ENCODE results near the gene TARDBP. TPM values are rescaled to one million over a fixed set of nuclear protein-coding genes. Genes with fewer than 3 reads are reported as not detected.

The TARDBP gene
- total RNA-seq, 4 donors from 2014 or later, result 51.2 to 110 (median 96.6) TPM

- WGBS, 2 donors, result 56 to 62% methylated on average over 10 to 12 of the region's 13 CpGs
These were observed 33.0 kb upstream of the TARDBP start for GRCh38 chr1:10979483-10979920.

GRCh38 chr1:10980094-10980577 lies 32.3 kb upstream of the TARDBP start:
- Histone ChIP-seq H3K36me3 (no peaks in the 10 kb centered on the region), H3K27me3 (peaks cover 0 to 45% (median 0%) of the 10 kb centered on the region in 4 donors), H3K9me3 (no peaks in the 10 kb centered on the region), H3K4me1 (peaks cover 23 to 45% (median 23%) of the 10 kb centered on the region in 3 donors), H3K4me3 (peak overlapping the region in 2 of 4 donors; percentile 25 to 48), H3K27ac (peak overlapping the region in 3 of 4 donors; percentile 48 to 81 (median 73))
- no peak for TF ChIP-seq POLR2A (IDR thresholded peaks at IDR 0.05)
- peak in 5 of 6 experiments; percentile 21 to 57 (median 51) for TF ChIP-seq CTCF (IDR thresholded peaks at IDR 0.05)
- 15 to 29% methylated on average over 4 to 8 of the region's 15 CpGs for whole genome bisulfite sequencing, 2 donors
- intact Hi-C loops (cut with DNase I), result no loop called here
- DNase-seq, result no peak

More at GRCh38 chr1:10979483-10979920, 33.0 kb upstream of the TARDBP start:
- H3K36me3 ChIP-seq, result no peaks in the 10 kb centered on the region
- H3K27me3 ChIP-seq, result peaks cover 0 to 45% (median 0%) of the 10 kb centered on the region in 4 donors
- intact Hi-C loops (cut with DNase I), result no loop called here
- peak overlapping the region in 1 of 4 donors; percentile 25 for H3K4me3 ChIP-seq
- TF ChIP-seq CTCF (IDR thresholded peaks at IDR 0.05) (no peak), POLR2A (IDR thresholded peaks at IDR 0.05) (no peak)
- no peak for DNase-seq
- peaks cover 23 to 52% (median 26%) of the 10 kb centered on the region in 3 donors for H3K4me1 ChIP-seq
- H3K27ac ChIP-seq, result peak overlapping the region in 3 of 4 donors; percentile 48 to 81 (median 73)
- H3K9me3 ChIP-seq, result no peaks in the 10 kb centered on the region

GRCh38 chr1:10980841-10981727 lies 31.4 kb upstream of the TARDBP start:
- Histone ChIP-seq H3K27me3 (peaks cover 0 to 45% (median 0%) of the 10 kb centered on the region in 4 donors), H3K4me1 (peaks cover 17 to 36% (median 17%) of the 10 kb centered on the region in 3 donors), H3K27ac (peak overlapping the region in 3 of 4 donors; percentile 48 to 81 (median 73)), H3K9me3 (no peaks in the 10 kb centered on the region), H3K36me3 (no peaks in the 10 kb centered on the region), H3K4me3 (peak overlapping the region in 1 of 4 donors; percentile 48)
- intact Hi-C loops (cut with DNase I), result no loop called here
- TF ChIP-seq POLR2A (IDR thresholded peaks at IDR 0.05), result no peak
- no peak for TF ChIP-seq CTCF (IDR thresholded peaks at IDR 0.05)
- 49 to 67% methylated on average over 5 to 9 of the region's 9 CpGs for WGBS, 2 donors
- no peak for DNase-seq

GRCh38 chr1:10986525-10986890 lies 25.9 kb upstream of the TARDBP start:
- H3K36me3 ChIP-seq, result no peaks in the 10 kb centered on the region
- H3K4me1 ChIP-seq, result no peaks in the 10 kb centered on the region
- H3K27me3 ChIP-seq, result peaks cover 0 to 25% (median 0%) of the 10 kb centered on the region in 4 donors
- H3K4me3 ChIP-seq, result no peak overlapping the region
- TF ChIP-seq CTCF (IDR thresholded peaks at IDR 0.05) (no peak), POLR2A (IDR thresholded peaks at IDR 0.05) (no peak)
- no peaks in the 10 kb centered on the region for H3K9me3 ChIP-seq
- no peak overlapping the region for H3K27ac ChIP-seq
- DNase-seq, result no peak
- intact Hi-C loops (cut with DNase I), result no loop called here
- 51 to 75% methylated on average over 2 to 5 of the region's 7 CpGs for WGBS, 2 donors

All from esophagus squamous epithelium (tissue), 5 donors.